ENCODE results near the gene SCYL1. TPM values are rescaled to one million over a fixed set of nuclear protein-coding genes. Genes with fewer than 3 reads are reported as not detected.

Gene SCYL1
- total RNA-seq, 1 donor from 2014 or later, result 41.8 TPM

- DNase-seq (ENCODE audit: low read depth in 2 of 2), result peak in 1 of 2 donors; percentile 58
Measured at GRCh38 chr11:65551572-65552387, 26.9 kb downstream of the SCYL1 start.

GRCh38 chr11:65552388-65552951, 27.6 kb downstream of the SCYL1 start:
- DNase-seq (ENCODE audit: low read depth in 2 of 2), result no peak

GRCh38 chr11:65553301-65554001, 28.6 kb downstream of the SCYL1 start:
- no peak for DNase-seq (ENCODE audit: low read depth in 2 of 2)

- no peak for DNase-seq (ENCODE audit: low read depth in 2 of 2)
Measured at GRCh38 chr11:65554057-65554818, 29.4 kb downstream of the SCYL1 start.

- no peak for DNase-seq (ENCODE audit: low read depth in 2 of 2)
Measured at GRCh38 chr11:65554842-65555430, 30.1 kb downstream of the SCYL1 start.

DNA sequence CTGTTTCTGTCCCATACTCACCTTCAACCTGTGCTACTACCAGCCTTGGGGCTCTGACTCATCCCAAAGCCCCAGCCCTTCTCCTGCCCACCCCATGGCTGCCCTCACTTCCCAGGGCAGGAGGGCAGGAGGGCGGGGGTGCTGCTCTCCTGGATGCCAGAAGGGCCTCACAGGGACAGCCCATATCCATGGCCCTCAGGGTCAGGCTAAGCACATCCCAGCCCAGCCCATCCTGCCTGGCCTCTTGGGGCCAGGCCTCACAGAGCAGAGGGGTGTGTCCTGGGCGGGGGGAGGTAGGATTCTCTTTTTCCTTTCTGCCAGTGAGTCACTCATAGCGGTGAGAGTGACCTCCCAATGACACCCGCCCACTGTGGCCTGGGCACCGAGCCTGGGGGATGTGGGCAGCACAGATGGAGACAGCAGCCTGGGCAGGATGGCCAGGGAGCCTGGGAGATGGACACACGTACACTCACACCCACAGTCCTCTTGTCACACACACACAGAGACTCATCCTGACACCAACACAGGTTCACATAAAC, 30.9 kb downstream of the SCYL1 start:
- DNase-seq (ENCODE audit: low read depth in 2 of 2), result peak; percentile 54 to 82

DNA sequence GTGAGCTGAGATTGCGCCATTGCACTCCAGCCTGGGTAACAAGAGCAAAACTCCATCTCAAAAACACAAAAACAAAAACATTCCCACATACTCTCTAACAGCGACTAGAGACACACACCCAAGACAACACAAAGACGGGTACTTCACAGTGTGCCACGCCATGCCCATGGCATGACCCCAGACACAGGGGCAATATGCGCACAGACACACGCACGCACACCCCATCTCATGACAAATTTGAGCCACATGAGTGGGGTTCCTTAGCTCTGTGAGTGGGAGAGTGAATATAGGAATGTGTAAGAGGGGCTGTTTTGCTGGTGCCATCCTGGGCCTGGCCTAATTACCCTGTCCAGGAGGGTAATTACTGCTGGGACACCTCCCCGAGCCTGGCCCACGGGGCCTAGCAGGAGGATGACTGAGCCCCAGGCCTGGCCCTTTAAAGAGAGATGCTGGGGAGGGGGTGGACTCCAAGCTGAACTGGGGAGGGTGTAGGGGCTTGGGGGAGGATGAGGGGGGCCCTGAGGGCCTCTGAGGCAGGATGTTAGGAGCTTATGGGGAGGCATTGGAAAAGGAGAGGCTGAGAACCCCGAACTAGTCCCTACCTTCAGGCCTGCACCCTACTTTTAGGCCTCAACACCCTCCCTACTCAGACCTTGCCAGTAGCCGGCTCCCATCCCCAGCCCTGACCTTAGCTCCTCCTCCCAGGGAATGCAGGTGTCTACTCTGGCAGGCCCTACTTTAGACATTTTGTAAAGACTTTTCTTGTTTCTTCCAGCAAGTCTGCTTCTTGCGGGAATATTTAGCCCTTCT, 31.8 kb downstream of the SCYL1 start:
- DNase-seq (ENCODE audit: low read depth in 2 of 2), result no peak

- peak in 1 of 2 donors; percentile 20 for DNase-seq (ENCODE audit: low read depth in 2 of 2)
Measured at GRCh38 chr11:65557280-65558001, 32.6 kb downstream of the SCYL1 start.

DNA sequence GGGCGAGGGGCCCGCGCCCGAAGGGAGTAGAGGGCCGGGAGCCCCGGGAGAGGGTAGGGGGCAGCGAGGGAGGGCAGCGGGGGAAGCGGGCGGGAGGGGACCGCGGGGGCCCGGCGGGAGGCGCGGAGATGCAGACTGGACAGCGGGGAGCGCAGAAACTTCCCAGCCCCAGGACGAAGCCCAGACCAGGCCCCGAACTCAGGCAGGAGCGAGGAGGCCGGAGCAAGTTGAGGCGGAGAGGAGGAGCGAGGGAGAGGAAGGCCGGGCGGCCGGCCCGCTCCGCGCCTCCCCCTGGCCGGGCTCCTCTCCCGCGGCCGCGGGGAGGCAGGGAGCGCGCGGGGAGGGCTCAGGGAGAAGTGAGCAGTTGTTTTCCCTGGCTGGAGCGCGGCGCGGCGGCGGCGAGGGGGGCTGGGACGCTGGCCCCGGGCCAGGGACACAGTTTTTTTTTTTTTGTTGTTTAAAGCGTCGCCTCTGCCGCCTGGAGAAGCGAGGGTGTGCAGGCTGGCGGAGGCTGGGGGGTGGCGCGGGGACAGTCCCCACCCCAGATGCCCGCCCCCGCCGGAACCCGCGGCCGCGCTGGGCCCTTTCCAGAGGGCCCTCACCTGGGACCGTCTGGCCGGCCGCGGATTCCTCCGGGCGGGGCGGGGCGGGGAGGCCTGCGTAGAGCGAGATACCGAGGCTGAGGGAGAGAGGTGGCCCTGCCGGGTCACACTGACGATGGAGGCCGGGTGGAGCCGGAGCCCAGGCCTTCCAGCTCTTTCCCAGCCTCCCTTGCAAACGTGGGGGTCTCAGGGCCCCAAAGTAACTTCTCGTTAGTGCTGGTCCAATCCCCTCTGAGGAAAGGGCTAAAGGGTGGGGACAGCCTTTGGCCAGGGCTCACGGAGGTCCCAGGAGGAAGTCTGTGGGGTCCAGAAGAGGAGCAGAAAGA, 33.4 kb downstream of the SCYL1 start, which contains the start of gene LTBP3:
TSS of gene LTBP3 (minus strand) at position 358 of the 928 bp plus-strand sequence. CDS start 400 bp downstream, outside the sequence.
- DNase-seq (ENCODE audit: low read depth in 2 of 2), result peak; percentile 37 to 84

- peak in 1 of 2 donors; percentile 55 for DNase-seq (ENCODE audit: low read depth in 2 of 2)
Measured at GRCh38 chr11:65558930-65559509, 34.1 kb downstream of the SCYL1 start.

DNA sequence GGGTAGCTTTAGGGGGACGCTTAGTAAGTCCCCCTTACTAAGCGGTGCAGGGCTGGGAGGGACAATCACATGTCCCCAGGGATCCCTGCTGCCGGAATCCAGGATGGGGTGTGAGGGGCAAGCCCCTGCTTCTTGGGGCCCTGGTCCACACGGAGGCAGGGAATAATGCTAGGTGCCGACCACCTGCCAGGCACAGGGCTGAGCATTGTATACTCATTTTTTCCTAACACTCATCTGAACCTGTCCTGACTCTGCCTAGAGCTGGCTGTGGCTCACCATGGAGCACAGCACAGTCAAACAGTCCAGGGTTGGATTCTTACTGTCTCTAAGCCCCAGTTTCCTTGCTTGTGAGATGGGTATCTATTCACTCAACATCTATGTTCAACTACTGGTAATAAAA, 34.7 kb downstream of the SCYL1 start:
- DNase-seq (ENCODE audit: low read depth in 2 of 2), result peak in 1 of 2 donors; percentile 25

DNA sequence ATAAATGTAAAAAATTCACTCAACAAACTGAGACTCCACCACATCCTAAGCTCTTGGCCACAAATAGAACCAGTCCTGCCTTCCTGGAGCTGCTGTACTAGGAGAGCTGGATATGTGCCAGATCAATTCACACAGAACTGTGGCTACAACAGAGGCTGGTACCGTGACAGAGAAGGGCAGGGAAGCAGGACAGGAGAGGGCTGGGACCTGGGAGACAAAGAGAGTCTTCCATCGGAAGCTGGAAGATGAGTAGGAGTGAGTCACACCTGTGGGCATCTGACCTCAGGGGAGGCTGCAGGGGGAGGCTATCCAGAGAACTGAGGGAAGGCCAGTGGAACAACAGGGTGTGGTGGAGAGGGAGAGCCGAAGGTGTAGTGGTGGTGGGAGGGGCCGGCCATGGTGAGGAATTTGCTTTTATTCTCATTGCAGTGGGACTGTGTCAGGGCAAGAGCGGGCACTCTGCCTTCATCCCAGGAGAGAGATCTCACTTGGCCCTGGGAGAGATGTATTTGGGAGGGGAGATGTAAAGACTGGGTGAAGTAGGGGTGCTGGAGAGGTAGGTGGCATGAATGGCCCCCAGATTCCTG, 35.2 kb downstream of the SCYL1 start:
- DNase-seq (ENCODE audit: low read depth in 2 of 2), result peak; percentile 54 to 88

DNA sequence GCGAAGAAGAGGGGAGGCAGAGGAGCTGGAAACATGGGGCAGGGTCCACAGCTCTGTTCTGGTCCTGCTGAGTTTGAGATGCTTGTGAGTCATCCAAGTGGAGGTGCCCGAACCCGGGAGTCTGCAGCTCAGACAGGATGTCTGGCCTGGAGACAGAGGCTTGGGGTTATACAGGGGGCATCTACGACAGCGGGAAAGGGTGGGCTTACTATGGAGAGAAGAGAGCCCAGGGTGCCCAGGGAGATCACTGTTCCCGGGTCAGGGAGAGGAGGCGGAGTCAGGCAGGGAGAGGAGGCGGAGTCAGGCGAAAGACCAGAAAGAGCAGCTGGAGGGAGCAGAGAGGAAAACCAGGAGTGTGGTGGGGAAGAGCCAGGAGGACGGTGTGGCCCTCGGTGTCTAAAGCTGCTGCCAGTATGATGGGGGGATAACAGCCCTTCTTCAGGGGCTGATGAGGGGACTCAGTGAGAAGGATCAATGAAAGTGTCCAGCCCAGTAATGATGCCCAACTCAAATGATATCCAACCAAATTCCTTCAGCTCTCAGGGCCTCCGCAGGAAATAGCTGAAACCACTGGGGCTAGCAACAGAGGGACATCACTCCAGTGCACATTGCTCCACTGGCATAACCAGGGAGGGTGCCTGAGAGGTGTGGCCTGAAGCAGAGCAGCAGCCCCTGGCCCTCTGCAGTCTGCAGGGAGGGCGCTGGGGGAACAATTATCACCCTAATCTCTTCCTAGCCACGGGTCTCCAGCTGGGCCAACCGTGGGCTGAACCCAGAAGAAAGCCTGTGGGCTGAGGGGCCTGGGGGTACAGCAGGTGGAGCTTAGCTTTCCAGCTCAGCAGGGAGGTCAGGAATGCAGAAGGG, 35.9 kb downstream of the SCYL1 start:
- peak in 1 of 2 donors; percentile 89 for DNase-seq (ENCODE audit: low read depth in 2 of 2)

DNA sequence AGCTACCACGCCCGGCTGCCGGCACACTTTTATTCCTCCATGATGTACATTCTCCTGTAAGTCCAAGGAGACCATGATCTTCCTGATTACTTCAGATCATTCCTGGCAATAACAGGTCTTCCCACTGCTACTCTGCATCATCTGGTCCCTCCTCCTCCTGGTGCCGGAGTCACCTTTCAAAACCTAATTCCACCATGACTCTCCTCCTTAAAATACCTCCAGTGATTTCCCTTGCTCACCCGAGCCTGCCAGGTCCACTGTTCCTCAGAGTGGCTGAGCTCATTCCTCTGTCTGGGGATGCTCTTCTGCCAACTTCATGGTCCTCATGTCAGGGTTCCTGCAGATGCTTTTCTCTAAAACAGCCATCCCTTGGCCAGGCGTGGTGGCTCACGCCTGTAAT, 37.1 kb downstream of the SCYL1 start:
- no peak for DNase-seq (ENCODE audit: low read depth in 2 of 2)

GRCh38 chr11:65562788-65563187, 37.9 kb downstream of the SCYL1 start:
- no peak for DNase-seq (ENCODE audit: low read depth in 2 of 2)

- no peak for DNase-seq (ENCODE audit: low read depth in 2 of 2)
Measured at GRCh38 chr11:65563601-65564000, 38.7 kb downstream of the SCYL1 start.

Measured in dermis microvascular lymphatic vessel endothelial cell (primary cell).